ENCODE data around the gene MCC.

MCC gene

DNA sequence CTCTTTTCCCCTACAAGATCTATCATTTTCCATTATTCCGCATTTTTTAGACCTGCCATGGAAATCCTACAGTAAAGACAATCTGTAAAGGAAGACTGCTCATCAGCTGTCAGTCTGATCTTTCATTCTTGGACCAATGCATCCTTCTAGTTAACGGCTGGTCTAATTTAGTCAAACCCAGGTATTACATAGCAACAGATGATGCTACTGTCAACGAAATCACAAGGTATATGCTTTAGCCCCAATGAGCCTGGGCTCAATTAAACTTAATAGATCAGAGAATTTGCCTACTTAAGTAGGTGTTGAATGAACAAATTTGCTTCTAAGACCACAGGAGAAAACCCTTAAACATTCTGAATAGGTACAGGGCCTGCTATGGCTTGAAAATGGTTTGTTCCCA, 260.5 kb downstream of the MCC start:
- DNase-seq (ENCODE audit: low read depth in 2 of 2): no peak
- TF ChIP-seq, protein P1, sequence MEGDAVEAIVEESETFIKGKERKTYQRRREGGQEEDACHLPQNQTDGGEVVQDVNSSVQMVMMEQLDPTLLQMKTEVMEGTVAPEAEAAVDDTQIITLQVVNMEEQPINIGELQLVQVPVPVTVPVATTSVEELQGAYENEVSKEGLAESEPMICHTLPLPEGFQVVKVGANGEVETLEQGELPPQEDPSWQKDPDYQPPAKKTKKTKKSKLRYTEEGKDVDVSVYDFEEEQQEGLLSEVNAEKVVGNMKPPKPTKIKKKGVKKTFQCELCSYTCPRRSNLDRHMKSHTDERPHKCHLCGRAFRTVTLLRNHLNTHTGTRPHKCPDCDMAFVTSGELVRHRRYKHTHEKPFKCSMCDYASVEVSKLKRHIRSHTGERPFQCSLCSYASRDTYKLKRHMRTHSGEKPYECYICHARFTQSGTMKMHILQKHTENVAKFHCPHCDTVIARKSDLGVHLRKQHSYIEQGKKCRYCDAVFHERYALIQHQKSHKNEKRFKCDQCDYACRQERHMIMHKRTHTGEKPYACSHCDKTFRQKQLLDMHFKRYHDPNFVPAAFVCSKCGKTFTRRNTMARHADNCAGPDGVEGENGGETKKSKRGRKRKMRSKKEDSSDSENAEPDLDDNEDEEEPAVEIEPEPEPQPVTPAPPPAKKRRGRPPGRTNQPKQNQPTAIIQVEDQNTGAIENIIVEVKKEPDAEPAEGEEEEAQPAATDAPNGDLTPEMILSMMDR (IDR thresholded peaks at IDR 0.05; ENCODE audit: low read depth, low read length): no peak

DNA sequence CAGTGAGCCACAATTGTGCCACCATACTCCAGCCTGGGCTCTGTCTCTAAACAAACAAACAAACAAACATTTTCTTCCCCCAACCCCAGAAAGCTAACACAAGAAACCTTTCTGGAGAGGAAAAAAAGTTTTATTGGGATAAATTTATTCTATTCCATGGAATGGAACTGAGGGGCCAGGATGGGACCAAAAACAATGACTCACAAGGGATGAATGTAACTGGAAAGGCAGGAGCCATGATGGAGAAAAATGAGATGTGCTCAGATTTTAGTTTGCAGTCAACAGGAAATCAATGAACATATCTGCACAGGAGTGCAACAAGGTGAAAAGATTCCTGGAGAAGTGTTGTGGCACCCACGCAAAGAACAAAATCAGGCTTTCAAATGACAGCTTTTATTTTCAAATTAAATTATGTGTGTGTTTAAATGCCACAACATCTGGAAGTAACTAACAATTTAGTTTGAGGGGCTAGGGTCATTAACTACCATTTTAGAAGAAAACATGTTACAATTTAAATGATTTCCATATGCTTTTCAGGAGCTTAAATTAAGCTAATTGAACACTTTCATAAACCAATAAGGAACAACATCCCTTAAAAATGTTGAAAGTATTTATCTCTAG, 262.0 kb downstream of the MCC start:
- no peak overlapping the region for H3K4me3 ChIP-seq (replicated peaks in 1 of 2; ENCODE audit: low read depth in 2 of 2, low read length in 2 of 2)
- no peak for DNase-seq (ENCODE audit: low read depth in 2 of 2)
- TF ChIP-seq, protein P1 (IDR thresholded peaks at IDR 0.05; ENCODE audit: low read depth, low read length): no peak

More for the DNA sequence above, 260.5 kb downstream of the MCC start:
- H3K4me3 ChIP-seq (replicated peaks in 1 of 2; ENCODE audit: low read depth in 2 of 2, low read length in 2 of 2): no peak overlapping the region

DNA sequence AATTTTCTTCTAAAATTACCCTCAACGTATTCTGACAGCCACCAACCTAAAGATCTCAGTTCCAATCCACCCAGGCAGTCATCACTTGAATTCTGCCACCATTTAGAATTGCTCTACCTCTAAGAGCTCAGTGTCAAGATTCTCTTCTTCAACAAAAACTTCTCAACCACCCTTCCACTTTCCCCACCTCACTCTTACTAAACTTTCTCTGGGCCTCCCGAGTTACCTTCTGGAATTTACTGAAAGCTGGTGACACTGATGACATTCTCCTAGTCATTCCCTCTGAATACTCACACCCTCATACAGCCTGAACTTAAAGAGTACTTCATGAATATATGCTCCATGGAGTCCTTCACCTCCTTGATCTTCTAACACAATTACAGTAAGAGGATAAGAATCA, 263.0 kb downstream of the MCC start:
- no peak for DNase-seq (ENCODE audit: low read depth in 2 of 2)
- no peak overlapping the region for H3K4me3 ChIP-seq (replicated peaks in 1 of 2; ENCODE audit: low read depth in 2 of 2, low read length in 2 of 2)
- TF ChIP-seq, protein P1 (IDR thresholded peaks at IDR 0.05; ENCODE audit: low read depth, low read length): no peak

DNA sequence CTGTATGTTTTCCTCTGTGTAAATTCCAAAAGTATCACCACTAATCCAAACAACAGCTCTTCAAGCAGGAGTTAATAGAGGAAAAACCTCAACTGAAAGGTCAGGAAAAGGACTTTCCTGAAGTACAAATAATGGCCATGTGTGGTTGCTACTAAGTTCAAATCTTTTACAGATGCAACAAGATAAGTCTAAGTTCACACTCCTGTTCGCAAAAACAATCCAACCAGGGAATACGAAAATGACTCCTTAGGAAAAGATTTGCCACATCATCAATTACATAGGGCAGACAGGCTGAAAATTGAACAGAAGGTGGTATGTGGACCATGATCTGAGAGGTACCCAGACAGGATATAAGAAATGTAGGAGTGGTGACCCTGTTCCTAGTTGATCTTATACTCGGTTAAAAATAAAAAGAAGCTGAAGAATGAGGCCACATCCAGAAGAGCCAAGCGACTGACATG, 263.6 kb downstream of the MCC start:
- TF ChIP-seq, protein P1 (IDR thresholded peaks at IDR 0.05; ENCODE audit: low read depth, low read length): no peak
- DNase-seq (ENCODE audit: low read depth in 2 of 2): no peak
- H3K4me3 ChIP-seq (replicated peaks in 1 of 2; ENCODE audit: low read depth in 2 of 2, low read length in 2 of 2): no peak overlapping the region

DNA sequence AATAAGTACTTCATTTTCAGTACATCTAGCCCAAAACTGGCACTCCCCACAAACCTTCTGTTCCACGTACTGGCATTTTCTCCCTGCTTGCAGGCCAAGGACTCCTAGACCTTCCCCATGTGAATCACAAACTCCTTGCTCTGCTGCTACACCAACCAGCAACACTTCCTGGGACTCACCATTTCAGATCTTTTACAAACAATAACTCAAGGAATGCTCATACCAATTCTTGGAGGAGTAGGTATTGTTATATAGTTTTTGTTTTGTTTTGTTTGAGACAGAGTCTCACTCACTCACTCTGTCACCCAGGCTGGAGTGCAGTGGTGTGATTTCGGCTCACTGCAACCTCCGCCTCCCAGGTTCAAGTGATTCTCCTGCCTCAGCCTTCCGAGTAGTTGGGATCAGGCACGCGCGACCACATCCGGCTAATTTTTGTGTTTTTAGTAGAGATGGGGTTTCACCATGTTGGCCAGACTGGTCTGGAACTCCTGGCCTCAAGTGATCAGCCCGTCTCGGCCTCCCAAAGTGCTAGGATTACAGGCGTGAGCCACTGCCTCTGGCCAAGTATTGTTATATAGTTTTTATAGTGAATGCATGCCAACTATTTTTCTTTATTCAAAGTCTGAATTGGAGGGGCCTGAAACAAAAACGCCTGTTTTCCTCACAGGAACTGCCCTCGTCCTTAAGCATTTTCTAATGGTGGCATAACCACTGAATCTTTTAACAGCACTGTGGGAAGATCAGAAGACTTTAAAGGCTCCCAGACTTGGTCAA, 264.2 kb downstream of the MCC start:
- DNase-seq (ENCODE audit: low read depth in 2 of 2): peak in 1 of 2 donors; percentile 77
- TF ChIP-seq, protein P1 (IDR thresholded peaks at IDR 0.05; ENCODE audit: low read depth, low read length): no peak
- H3K4me3 ChIP-seq (replicated peaks in 1 of 2; ENCODE audit: low read depth in 2 of 2, low read length in 2 of 2): no peak overlapping the region

DNA sequence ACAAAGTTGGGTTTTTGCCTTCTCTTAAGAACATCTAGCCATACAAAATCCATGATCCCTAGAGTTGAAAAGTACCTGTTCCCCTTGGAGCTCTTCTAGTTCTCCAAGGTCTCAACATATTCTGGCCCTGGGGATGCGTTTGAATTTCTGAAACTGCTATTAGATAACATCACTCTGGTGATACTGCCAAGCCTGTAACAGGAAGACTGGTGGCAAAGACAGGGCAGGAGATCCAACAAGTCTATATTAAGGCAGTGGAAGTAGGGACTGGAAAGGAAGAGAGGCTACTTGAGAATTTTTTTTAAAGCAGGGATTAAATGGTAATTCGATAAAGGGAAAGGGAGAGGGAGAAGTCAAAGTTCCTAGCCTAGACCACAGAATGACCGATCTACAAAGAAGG, 264.9 kb downstream of the MCC start:
- no peak overlapping the region for H3K4me3 ChIP-seq (replicated peaks in 1 of 2; ENCODE audit: low read depth in 2 of 2, low read length in 2 of 2)
- DNase-seq (ENCODE audit: low read depth in 2 of 2): no peak
- TF ChIP-seq, protein P1 (IDR thresholded peaks at IDR 0.05; ENCODE audit: low read depth, low read length): no peak

All from cardiac fibroblast (primary cell).